Measurements from ENCODE around the gene KIF13A.
"Not testable (repeated sequence)": the region's sequence is repeated elsewhere in the genome, so short reads cannot be mapped to it uniquely, and the experiment has no call there.

The KIF13A gene

GRCh38 chr6:17998442-17998841 is 11.0 kb upstream of the KIF13A start:
- no peak for DNase-seq (ENCODE audit: low read depth, low spot score)

GRCh38 chr6:17998003-17998402 is 10.6 kb upstream of the KIF13A start:
- no peak for DNase-seq (ENCODE audit: low read depth, low spot score)

DNA sequence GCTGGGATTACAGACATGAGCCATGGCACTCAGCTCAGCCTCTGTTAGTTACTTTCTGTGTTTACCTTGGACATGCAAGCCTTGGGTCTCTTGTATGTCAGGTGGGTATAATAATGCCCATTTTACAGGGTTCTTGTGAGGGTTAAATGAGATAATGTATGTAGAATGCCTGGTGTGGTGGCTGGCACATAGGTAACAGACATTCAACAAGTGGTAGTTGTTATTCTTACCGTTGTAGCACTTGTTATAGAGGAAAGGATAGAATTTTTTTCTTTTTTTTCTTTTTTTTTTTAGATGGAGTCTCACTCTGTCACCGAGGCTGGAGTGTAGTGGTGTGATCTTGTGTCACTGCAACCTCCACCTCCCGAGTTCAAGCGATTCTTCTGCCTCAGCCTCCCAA is 8.0 kb upstream of the KIF13A start:
- DNase-seq (ENCODE audit: low read depth, low spot score) = no peak

GRCh38 chr6:17994019-17994418 is 6.6 kb upstream of the KIF13A start:
- DNase-seq (ENCODE audit: low read depth, low spot score) = no peak

DNA sequence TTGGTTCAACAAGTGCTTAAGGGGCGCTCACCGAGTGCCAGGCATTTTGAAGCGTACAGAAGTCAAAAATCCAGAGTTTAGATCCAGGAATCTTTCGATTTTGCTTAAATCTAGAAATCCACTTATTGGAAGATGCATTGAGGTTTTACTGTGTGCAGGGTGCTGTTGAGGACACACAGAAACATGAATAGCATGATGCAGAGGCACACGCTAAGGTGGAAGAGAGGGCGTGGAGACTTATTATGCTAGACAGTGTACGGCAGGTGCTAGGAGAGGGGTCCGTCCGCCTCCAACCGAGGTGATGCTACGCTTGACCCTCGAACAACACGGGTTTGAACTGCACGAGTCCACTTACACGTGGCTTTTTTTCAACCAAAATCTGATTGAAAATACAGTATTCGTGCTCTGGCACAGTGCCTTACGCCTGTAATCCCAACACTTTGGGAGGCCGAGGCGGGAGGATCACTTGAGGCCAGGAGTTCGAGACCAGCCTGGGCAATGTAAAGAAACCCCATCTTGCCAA is 1.0 kb upstream of the KIF13A start:
- no peak for DNase-seq (ENCODE audit: low read depth, low spot score)

DNA sequence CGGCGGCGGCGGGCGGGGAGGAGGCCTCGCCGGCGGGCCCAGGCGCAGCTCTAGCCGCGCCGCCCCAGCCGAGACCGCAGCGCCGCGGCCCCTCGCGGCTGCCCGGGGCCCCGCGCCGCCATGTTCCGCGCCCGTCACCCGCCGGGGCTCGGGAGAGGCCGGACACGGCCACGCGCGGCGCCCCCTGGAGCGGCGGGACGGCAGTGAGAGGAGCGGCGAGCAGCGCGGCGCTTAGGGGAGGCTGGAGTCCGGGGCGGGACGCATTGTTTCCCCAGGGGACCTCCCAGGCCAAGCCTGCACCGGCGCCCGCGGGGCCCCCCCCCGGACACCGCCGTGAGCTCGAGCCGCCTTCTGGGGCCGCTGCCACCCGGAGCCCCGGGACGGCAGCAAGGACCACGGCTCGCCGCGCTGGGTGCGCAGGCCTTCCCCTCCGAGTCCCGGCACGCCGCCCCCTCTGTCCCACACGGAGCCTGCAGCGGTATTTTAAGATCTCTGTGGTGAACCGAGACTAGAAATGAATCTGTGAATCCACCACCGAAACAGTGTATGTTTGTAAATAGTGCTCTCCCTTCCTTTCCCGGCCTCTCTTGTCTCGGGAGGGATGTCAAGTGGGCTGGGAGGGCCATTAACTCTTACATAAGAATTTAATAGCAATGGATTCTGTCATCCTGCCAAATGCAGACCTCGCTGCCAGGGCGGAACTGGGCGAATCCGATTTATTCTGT is 424 bp upstream of the KIF13A start:
- DNase-seq (ENCODE audit: low read depth, low spot score) = no peak

DNA sequence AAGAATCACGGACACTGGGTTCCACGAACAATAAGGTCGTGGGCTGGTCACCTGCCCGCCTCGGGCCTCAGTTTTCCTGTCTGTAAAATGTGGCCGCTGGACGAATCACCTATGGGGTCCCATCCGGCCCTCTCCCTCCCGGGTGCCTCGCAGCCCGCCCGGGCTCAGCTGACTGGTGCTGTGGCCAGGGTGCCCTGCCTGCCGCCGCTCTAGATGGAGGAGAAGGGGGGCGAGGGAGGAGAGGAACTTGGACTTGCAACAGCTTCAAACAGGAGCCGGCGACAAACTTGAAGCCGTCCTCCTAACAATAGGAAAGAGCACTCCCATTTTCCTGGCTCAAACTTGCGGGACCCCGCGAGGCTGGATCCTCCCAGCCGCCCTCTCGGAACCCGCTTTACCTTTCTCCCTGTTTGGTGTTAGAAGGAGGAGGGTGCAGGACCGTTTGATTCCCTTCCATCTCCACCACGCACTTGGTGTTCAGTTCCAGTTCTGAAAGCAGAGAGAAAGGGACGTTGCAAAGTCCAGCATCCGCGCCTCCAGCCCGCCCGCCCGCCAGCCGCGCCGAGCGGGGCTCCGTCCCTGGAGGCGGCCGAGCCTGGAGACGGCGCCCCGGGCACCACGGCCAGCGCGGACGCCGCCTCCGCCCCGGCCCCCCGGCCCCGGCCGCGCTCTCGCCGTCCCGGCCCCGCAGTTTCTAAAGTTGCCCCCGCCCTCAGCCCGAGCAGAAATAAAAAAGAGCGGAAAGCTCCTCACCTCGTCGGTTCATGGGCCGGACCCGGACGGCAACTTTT is 584 bp downstream of the KIF13A start:
- DNase-seq (ENCODE audit: low read depth, low spot score) = no peak

- DNase-seq (ENCODE audit: low read depth, low spot score) = no peak
Measured at GRCh38 chr6:17985934-17986655, 1.3 kb downstream of the KIF13A start.

DNA sequence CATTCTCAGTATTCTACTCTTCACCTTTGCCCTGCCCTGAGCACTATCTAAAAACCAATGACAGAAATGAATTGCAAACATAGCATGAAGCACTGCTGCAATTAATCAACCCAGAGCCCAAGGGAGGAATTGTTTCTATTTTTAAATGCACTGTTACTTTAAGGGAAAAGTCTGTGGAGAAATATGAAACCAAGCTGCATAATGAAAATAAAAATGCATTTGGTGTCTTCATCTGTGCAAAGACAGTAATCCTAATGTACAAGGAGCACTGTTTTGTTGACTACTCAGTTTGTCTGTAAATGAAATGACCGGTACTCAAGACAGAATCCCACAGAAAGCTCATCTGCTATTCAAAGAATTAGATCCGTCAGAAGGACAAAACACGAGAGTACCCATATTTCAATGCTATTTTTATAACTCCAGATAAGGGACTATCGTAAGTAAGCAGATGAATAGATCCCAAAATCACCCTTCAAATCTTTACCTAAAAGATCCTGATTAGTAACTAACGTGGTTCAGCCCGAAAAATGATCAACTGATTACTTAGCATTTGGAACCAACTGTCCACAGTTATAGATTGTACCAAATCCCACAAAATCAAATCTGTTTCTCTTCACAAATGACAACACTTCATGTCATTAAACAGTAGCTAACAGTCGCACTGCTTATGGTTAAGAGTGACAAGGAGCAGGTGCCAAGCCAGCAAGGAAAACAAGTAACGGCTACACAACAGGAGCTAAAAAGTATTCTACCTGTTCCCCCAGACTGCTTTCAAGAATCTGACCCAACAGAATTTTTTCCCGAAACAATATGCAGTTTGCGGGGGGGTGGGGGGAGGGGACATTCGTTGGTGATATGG is 2.4 kb downstream of the KIF13A start:
- DNase-seq (ENCODE audit: low read depth, low spot score) = no peak

DNA sequence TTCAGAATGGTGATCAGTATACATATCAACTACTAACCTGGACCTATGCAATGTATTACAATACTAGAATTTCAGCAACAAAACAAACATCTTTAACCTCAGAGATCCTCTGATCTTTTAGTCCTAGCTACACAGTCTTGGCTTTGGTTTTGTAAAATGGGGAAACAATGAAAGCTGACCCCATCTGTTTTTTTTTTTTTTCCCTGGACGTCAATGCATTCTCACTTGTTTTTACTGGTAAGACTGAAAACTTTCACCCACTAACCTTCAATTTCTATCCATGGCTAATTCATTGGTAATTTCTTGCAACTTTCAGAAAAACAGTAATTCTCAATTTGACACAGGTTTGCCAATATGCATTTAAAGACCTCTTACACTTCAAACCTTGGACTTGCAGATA is 3.0 kb downstream of the KIF13A start:
- DNase-seq (ENCODE audit: low read depth, low spot score) = no peak

DNA sequence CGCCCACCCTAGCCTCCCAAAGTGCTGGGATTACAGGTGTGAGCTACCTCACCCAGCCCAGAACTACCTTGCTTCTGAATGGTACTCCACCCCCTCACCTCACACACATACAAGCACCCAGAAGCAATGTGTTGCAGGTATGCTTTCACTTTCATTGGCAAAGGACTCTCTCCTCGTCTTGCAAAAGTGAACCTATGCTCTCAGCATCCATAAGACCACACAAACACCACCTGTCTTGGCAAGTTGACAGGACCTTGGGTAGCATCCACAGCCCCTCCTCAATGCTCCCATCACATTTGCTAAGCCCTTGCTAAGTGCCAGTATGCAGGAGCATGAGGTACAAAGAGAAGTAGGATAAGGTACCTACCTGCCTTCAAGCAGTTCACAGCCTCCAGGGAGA is 3.7 kb downstream of the KIF13A start:
- no peak for DNase-seq (ENCODE audit: low read depth, low spot score)

DNA sequence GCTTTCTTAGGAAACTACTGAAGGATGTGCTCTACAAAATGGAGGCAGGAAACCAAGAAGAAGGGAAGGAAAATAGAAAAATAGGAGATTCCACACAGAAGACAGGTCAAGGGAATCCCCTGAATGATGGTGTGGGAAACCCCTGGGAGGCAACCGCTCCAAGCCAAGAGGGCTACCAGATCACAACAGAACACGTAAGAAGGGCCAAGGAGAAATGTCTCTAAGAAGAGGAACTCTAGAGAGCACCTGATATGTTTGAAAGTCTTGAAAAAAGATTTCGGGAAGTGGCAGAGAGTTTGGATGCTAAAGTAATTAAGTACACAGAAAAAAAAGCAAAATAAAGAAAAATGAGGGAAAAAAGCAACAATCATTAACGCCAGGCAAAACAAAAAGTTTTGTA is 7.1 kb downstream of the KIF13A start:
- DNase-seq (ENCODE audit: low read depth, low spot score) = no peak

- DNase-seq (ENCODE audit: low read depth, low spot score) = no peak
Measured at GRCh38 chr6:17979479-17979878, 8.0 kb downstream of the KIF13A start.

- not testable (repeated sequence) for DNase-seq (ENCODE audit: low read depth, low spot score)
Measured at GRCh38 chr6:17976258-17976657, 11.2 kb downstream of the KIF13A start.

GRCh38 chr6:17974570-17975368 is 12.7 kb downstream of the KIF13A start:
- no peak for DNase-seq (ENCODE audit: low read depth, low spot score)

GRCh38 chr6:17972978-17973622 is 14.3 kb downstream of the KIF13A start:
- no peak for DNase-seq (ENCODE audit: low read depth, low spot score)

DNA sequence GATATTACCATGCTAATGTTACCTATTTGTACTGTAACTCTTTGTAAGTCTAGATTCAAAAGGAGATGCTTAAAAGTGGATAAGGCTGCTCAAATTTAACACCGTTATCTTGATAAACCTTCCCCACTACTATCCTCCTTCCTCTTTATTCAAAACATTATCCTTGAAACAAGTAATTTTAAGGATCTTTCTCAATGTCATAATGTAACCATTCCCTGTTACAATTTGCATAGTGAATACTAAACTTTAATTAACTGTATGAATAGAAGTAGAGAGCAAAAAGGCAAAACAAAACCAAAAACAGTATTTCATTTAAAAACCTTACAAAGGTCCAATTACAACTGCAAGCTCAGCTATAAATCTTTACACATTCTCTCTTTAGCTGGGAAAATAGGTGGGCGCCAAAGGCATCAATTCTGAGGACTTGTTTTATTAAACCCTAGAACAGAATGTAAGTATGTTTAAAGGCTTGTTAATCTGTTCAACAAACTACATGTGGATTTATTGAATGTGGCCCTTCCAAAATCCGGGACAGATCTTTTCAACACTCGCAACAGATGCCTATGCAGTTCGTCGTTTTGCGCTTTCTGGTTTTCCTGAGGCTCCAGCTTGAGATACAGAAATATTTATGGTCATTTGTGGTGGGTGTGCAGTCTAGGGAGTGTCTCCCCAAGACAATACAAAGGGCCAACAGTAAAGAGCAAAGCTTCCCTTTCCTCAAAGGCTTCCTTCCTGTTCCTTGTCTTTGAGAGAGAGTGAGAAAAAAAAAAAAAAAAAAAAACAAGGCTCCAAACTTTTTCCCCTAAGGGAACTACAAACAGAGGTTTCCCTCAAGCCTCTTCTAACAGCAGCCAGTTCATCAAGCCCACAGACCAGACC is 15.1 kb downstream of the KIF13A start:
- DNase-seq (ENCODE audit: low read depth, low spot score) = no peak

DNA sequence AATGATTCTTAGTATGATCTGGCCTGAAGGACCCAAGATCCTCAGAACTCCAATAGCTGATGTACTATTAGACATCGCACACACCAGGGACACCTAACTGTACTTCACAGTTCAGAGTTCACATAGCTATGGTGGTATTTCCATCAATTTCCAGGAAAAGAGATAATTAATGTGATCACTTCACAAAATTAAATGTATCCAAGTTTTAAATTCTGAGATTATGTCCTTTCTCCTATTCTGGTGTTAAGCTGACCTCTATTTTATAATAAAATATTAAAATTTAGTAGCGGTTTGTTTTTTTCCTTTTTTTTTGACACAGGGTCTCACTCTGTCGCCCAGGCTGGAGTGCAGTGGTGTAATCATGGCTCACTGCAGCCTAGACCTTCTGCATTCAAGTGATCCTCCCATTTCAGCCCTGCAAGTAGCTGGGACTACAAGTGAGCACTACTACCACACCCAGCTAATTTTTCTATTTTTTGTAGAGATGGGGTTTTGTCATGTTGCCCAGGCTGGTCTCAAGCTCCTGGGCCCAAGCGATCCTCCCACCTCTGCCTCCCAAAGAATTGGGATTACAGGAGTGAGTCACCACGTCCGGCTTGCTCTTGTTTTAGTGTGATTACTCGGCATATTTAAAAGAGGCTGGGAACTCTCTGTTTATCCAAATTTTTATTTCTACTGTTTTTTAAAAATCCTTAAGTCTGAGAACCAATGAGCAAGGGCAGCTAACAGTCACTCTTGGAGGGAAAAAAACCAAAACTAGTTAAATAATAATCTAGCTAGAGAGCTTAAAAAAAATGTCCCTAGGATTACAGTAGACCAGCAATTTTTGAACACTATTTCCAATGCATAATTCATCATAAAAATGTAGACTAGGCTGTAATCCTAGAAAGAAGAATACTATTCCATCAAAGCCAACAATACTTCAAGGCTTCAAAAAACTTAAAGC is 16.0 kb downstream of the KIF13A start:
- DNase-seq (ENCODE audit: low read depth, low spot score) = no peak

Measured in brain pericyte (primary cell).